B cell (primary cell): ENCODE measurements around the gene SNCB. TPM values are rescaled to one million over a fixed set of nuclear protein-coding genes. Genes with fewer than 3 reads are reported as not detected.

Source experiments
- ATAC-seq: fragments of 200-7000 bp; cut with Tn5 transposase; one replicate; pipeline ENCODE4 v1.10.0; 2021; ENCODE audit warnings: low read depth, mild to moderate bottlenecking, moderate number of reproducible peaks, moderate library complexity
- CTCF ChIA-PET: fragments of 350-600 bp; sonication (Branson Sonifier 250); formaldehyde crosslinking; loops from one replicate; lab custom pipeline; 2021; ENCODE audit warnings: antibody characterized with exemption, inconsistent platforms; lab: Charles Lee
- POLR2A ChIA-PET: fragments of 350-600 bp; sonication (Branson Sonifier 250); formaldehyde crosslinking; loops from one replicate; lab custom pipeline; 2021; ENCODE audit warnings: antibody characterized with exemption; lab: Charles Lee
- DNase-seq: peaks from one replicate; pipeline ENCODE4 v3.0.0; 2013
- H2AFZ ChIP-seq: 2 replicates; pipeline ENCODE4 v1.6.1; 2012; ENCODE audit warnings: mild to moderate bottlenecking, low read depth, low read length; ENCODE audit not compliant: insufficient read depth, poor library complexity, severe bottlenecking
- H3K27ac ChIP-seq, 2 donors: 1 replicate in 1 of 2; 2 replicates in 1 of 2; pipeline ENCODE4 v1.5.1; 2012 to 2013; ENCODE audit warnings: low read length in 2 of 2, mild to moderate bottlenecking in 2 of 2, moderate library complexity in 1 of 2
- H3K27me3 ChIP-seq, 4 experiments: fragments of 200-600 bp in 1 of 4; sonication (generic) in 1 of 4; replicated peaks in 1 of 4; 1 replicate in 2 of 4; 2 replicates in 2 of 4; pipeline versions ENCODE4 v1.6.1 to v1.7.0; 2013 to 2016; ENCODE audit warnings: low read length in 3 of 4, mild to moderate bottlenecking in 2 of 4, mixed read lengths in 1 of 4, moderate library complexity in 1 of 4; ENCODE audit not compliant: insufficient read depth in 4 of 4, control insufficient read depth in 3 of 4; ENCODE audit errors: control extremely low read depth in 1 of 4
- H3K36me3 ChIP-seq, 2 experiments: replicated peaks in 1 of 2; 1 replicate in 1 of 2; 2 replicates in 1 of 2; pipeline versions ENCODE4 v1.6.1 to v1.7.1; 2013; ENCODE audit warnings: low read length in 1 of 2; ENCODE audit not compliant: insufficient read depth in 2 of 2, control insufficient read depth in 1 of 2; ENCODE audit errors: control extremely low read depth in 1 of 2, extremely low read depth in 1 of 2
- H3K4me1 ChIP-seq, 2 donors: fragments of 200-600 bp in 1 of 2; sonication (generic) in 1 of 2; 1 replicate in 1 of 2; 2 replicates in 1 of 2; pipeline versions ENCODE4 v1.5.1 to v1.6.1; 2013 to 2017; ENCODE audit warnings: low read length in 2 of 2; ENCODE audit not compliant: control insufficient read depth in 2 of 2, insufficient read depth in 2 of 2
- H3K4me2 ChIP-seq: replicated peaks from 2 replicates; pipeline ENCODE3; 2012; ENCODE audit warnings: mild to moderate bottlenecking, low read depth, low read length; ENCODE audit not compliant: poor library complexity, severe bottlenecking
- H3K4me3 ChIP-seq, 5 experiments: fragments of 200-600 bp in 1 of 5; sonication (generic) in 1 of 5; 1 replicate in 3 of 5; 2 replicates in 2 of 5; pipeline versions ENCODE4 v1.5.1 to v1.7.0; 2011 to 2016; ENCODE audit warnings: low read length in 4 of 5, mild to moderate bottlenecking in 4 of 5, low read depth in 2 of 5, control low read depth in 1 of 5, moderate library complexity in 1 of 5; ENCODE audit not compliant: insufficient read depth in 1 of 5; ENCODE audit errors: control extremely low read depth in 1 of 5, extremely low read depth in 1 of 5
- H3K79me2 ChIP-seq: fragments of 200-600 bp; sonication (generic); one replicate; pipeline ENCODE4 v1.6.0; 2016; ENCODE audit warnings: low read length; ENCODE audit not compliant: control insufficient read depth, insufficient read depth
- H3K9ac ChIP-seq: fragments of 200-600 bp; sonication (generic); 2 replicates; pipeline ENCODE4 v1.6.1; 2017; ENCODE audit warnings: mild to moderate bottlenecking, low read length, moderate library complexity
- H3K9me3 ChIP-seq, 3 donors: one replicate each; pipeline versions ENCODE4 v1.6.1 to v1.7.1; 2013; ENCODE audit warnings: low read length in 2 of 3; ENCODE audit not compliant: control insufficient read depth in 2 of 3, insufficient read depth in 1 of 3; ENCODE audit errors: control extremely low read depth in 1 of 3
- H4K20me1 ChIP-seq: 2 replicates; pipeline ENCODE4 v1.6.0; 2012; ENCODE audit warnings: mild to moderate bottlenecking, low read length; ENCODE audit not compliant: insufficient read depth, control insufficient read depth, poor library complexity, severe bottlenecking
- H3K27ac Mint-ChIP-seq: one replicate; pipeline ENCODE4 v1.8.0; 2021; ENCODE audit warnings: mixed read lengths
- H3K27me3 Mint-ChIP-seq: one replicate; pipeline ENCODE4 v1.8.0; 2021; ENCODE audit warnings: mixed read lengths
- H3K4me1 Mint-ChIP-seq: one replicate; pipeline ENCODE4 v1.8.0; 2021; ENCODE audit warnings: mixed read lengths
- H3K4me3 Mint-ChIP-seq: one replicate; pipeline ENCODE4 v1.8.0; 2021; ENCODE audit warnings: mixed read lengths
- H3K9me3 Mint-ChIP-seq: one replicate; pipeline ENCODE4 v1.8.0; 2022; ENCODE audit warnings: mixed read lengths; ENCODE audit not compliant: insufficient read depth
- CTCF ChIP-seq: fragments of 200-600 bp; IDR thresholded peaks from one replicate; pipeline ENCODE4 v1.8.0; 2022; ENCODE audit warnings: antibody characterized with exemption, mild to moderate bottlenecking
- EZH2 ChIP-seq: IDR thresholded peaks from 2 replicates; pipeline ENCODE4 v1.6.1; 2012; ENCODE audit warnings: borderline replicate concordance, low read depth, mild to moderate bottlenecking, moderate library complexity, low read length; ENCODE audit not compliant: insufficient read depth, poor library complexity, severe bottlenecking
- WGBS: methylation state at CpG from one replicate; pipeline ENCODE4 v1.1.5; 2013; ENCODE audit warnings: missing lambda C conversion rate; ENCODE audit not compliant: insufficient coverage; 5-methylcytosine and 5-hydroxymethylcytosine counted together
- intact Hi-C: fragments of 100-400 bp; cut with micrococcal nuclease; formaldehyde crosslinking; loops from one replicate; pipeline ENCODE4 v1.10.0; 2022
- polyA plus RNA-seq: library from polyadenylated mRNA; depleted of rRNA; stranded (reverse); fragments of >200 nt; gene quantifications from 2 replicates; pipeline ENCODE4 v1.2.3, GENCODE V29; 2012
- total RNA-seq, 2 donors: library from RNA; stranded (reverse); fragments of 120-200 nt in 1 of 2; gene quantifications; 1 replicate in 1 of 2; 2 replicates in 1 of 2; pipeline versions ENCODE4 v1.2.3 to v1.2.4, GENCODE V29; 2013 to 2022

Gene SNCB
- total and polyA plus RNA-seq, 2 donors (not counting 1 experiment from before 2014, with no cell fraction given), result 0.09 TPM; not detected in 1

- intact Hi-C loops, result no loop called here
- Histone ChIP-seq H3K9ac (no peak overlapping the region), H3K4me1 (no peaks in the 10 kb centered on the region), H3K27me3 (peaks cover 0 to 52% (median 10%) of the 10 kb centered on the region in 4 experiments), H3K4me2 (no peak overlapping the region), H3K27ac (no peak overlapping the region), H2AFZ (no peak overlapping the region), H3K36me3 (no peaks in the 10 kb centered on the region), H3K79me2 (no peaks in the 10 kb centered on the region), H4K20me1 (no peaks in the 10 kb centered on the region), H3K9me3 (peaks cover 0 to 4% (median 0%) of the 10 kb centered on the region in 3 donors), H3K4me3 (no peak overlapping the region)
- no peak overlapping the region for H3K27ac Mint-ChIP-seq
- DNase-seq (no peak), ATAC-seq (no peak)
- H3K4me3 Mint-ChIP-seq, result no peak overlapping the region
- 36% methylated on average over 29 of the region's 31 CpGs for WGBS
- ChIA-PET CTCF (no interaction called here), POLR2A (no interaction called here)
- peaks cover 2% of the 10 kb centered on the region for H3K4me1 Mint-ChIP-seq
- H3K27me3 Mint-ChIP-seq, result peaks cover 60% of the 10 kb centered on the region
- TF ChIP-seq EZH2 (no peak), CTCF (no peak)
- no peaks in the 10 kb centered on the region for H3K9me3 Mint-ChIP-seq
These were observed 49.3 kb upstream of the SNCB start for GRCh38 chr5:176679365-176680225.

- Histone ChIP-seq H3K27me3 (peaks cover 0 to 47% (median 7%) of the 10 kb centered on the region in 4 experiments), H3K27ac (no peak overlapping the region), H4K20me1 (no peaks in the 10 kb centered on the region), H3K9ac (no peak overlapping the region), H3K4me3 (no peak overlapping the region), H3K4me2 (no peak overlapping the region), H3K79me2 (no peaks in the 10 kb centered on the region), H3K4me1 (no peaks in the 10 kb centered on the region), H3K36me3 (no peaks in the 10 kb centered on the region), H3K9me3 (no peaks in the 10 kb centered on the region), H2AFZ (no peak overlapping the region)
- TF ChIP-seq EZH2 (no peak), CTCF (no peak)
- ATAC-seq (no peak), DNase-seq (no peak)
- no peaks in the 10 kb centered on the region for H3K9me3 Mint-ChIP-seq
- WGBS, result 89% methylated on average over 5 of the region's 5 CpGs
- ChIA-PET POLR2A (no interaction called here), CTCF (interaction anchor here (1.3 kb wide), 1 partner anchor 18 kb away, joined by 5 read pairs; no protein-coding TSS in a partner anchor)
- peaks cover 3% of the 10 kb centered on the region for H3K4me1 Mint-ChIP-seq
- H3K27me3 Mint-ChIP-seq, result peaks cover 58% of the 10 kb centered on the region
- H3K4me3 Mint-ChIP-seq, result no peak overlapping the region
- intact Hi-C loops, result no loop called here
- H3K27ac Mint-ChIP-seq, result no peak overlapping the region
These were observed 48.2 kb upstream of the SNCB start for GRCh38 chr5:176678584-176678983.
